Rectal smooth muscle tissue (tissue), 1 donor: ENCODE data around the gene SLC27A5.
"Not testable (repeated sequence)": the region's sequence is repeated elsewhere in the genome, so short reads cannot be mapped to it uniquely, and the experiment has no call there.

Source experiments
- H3K27ac ChIP-seq: one replicate; pipeline ENCODE4 v1.7.0; 2013; ENCODE audit warnings: low read depth, low read length, inconsistent platforms
- H3K27me3 ChIP-seq: one replicate; pipeline ENCODE4 v1.7.0; 2013; ENCODE audit warnings: low read length; ENCODE audit not compliant: control insufficient read depth, insufficient read depth
- H3K36me3 ChIP-seq: one replicate; pipeline ENCODE4 v1.7.0; 2013; ENCODE audit warnings: low read length; ENCODE audit not compliant: control insufficient read depth, insufficient read depth
- H3K4me1 ChIP-seq: one replicate; pipeline ENCODE4 v1.7.0; 2013; ENCODE audit warnings: low read length; ENCODE audit not compliant: control insufficient read depth, insufficient read depth
- H3K4me3 ChIP-seq: one replicate; pipeline ENCODE4 v1.7.0; 2013; ENCODE audit warnings: low read length
- H3K9ac ChIP-seq: one replicate; pipeline ENCODE4 v1.7.0; 2013; ENCODE audit warnings: low read length

The SLC27A5 gene

DNA sequence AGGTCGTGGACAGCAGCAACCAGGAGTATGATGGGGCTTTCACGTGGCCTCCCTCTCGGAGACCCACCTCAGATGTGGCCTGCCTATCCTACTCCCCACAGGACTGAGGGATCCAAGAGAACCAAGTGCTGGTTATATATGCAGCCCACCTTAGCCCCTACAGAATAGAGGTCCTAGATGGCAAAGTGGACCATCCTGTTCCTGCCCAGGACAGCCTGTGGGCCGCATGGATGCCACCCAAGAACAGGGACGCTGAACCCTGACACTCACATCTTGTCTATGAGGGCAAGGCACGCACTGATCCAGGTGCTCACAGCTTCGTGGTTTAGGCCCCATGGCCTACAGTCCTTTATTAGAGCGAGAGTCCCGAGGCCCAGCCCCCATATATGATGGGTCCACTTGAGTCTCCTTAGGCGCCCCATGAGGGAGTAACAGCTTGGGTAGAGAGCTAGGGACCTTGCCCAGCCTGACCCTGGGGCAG is 1.5 kb upstream of the SLC27A5 start:
- Histone ChIP-seq H3K27ac (peak overlapping the region; percentile 78), H3K9ac (no peak overlapping the region), H3K4me1 (peaks cover 9% of the 10 kb centered on the region), H3K27me3 (no peaks in the 10 kb centered on the region), H3K36me3 (peaks cover 8% of the 10 kb centered on the region), H3K4me3 (peak overlapping the region; percentile 63)

GRCh38 chr19:58510084-58510862 is 1.5 kb downstream of the SLC27A5 start:
- H3K4me1 ChIP-seq = peaks cover 6% of the 10 kb centered on the region
- no peak overlapping the region for H3K9ac ChIP-seq
- H3K4me3 ChIP-seq = no peak overlapping the region
- H3K27me3 ChIP-seq = no peaks in the 10 kb centered on the region
- no peaks in the 10 kb centered on the region for H3K36me3 ChIP-seq
- no peak overlapping the region for H3K27ac ChIP-seq

GRCh38 chr19:58509731-58510083 is 2.1 kb downstream of the SLC27A5 start:
- Histone ChIP-seq H3K27ac (no peak overlapping the region), H3K4me3 (no peak overlapping the region), H3K36me3 (no peaks in the 10 kb centered on the region), H3K4me1 (peaks cover 6% of the 10 kb centered on the region), H3K9ac (no peak overlapping the region), H3K27me3 (no peaks in the 10 kb centered on the region)

DNA sequence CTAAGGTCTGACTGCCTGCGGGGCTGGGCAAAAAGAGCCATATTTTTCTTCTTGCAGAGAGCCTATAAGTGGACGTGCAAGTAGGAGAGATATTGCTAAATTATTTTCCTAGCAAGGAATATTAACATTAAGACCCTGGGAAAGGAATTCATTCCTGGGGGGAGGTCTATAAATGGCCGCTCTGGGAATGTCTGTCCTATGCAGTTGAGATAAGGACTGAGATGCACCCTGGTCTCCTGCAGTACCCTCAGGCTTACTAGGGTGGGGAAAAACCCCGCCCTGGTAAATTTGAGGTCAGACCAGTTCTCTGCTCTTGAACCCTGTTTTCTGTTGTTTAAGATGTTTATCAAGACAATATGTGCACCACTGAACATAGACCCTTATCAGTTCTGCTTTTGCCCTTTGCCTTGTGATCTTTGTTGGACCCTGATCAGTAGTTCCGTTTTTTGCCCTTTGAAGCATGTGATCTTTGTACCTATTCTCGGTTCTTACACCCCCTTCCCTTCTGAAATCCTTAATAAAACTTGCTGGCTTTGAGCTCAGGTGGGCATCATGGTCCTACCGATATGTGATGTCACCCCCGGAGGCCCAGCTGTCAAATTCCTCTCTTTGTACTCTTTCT is 4.1 kb downstream of the SLC27A5 start:
- not testable (repeated sequence) for H3K36me3 ChIP-seq, H3K4me3 ChIP-seq, H3K4me1 ChIP-seq, H3K27me3 ChIP-seq, H3K27ac ChIP-seq, H3K9ac ChIP-seq

- peaks cover 6% of the 10 kb centered on the region for H3K4me1 ChIP-seq
- no peaks in the 10 kb centered on the region for H3K27me3 ChIP-seq
- no peaks in the 10 kb centered on the region for H3K36me3 ChIP-seq
- H3K4me3 ChIP-seq = peak overlapping the region; percentile 75
- H3K27ac ChIP-seq = no peak overlapping the region
- H3K9ac ChIP-seq = no peak overlapping the region
Observed at GRCh38 chr19:58500242-58500641, 11.6 kb downstream of the SLC27A5 start.

- H3K4me1 ChIP-seq = peaks cover 6% of the 10 kb centered on the region
- no peaks in the 10 kb centered on the region for H3K36me3 ChIP-seq
- peak overlapping the region; percentile 67 for H3K27ac ChIP-seq
- peak overlapping the region; percentile 75 for H3K4me3 ChIP-seq
- H3K27me3 ChIP-seq = no peaks in the 10 kb centered on the region
- no peak overlapping the region for H3K9ac ChIP-seq
Observed at GRCh38 chr19:58499021-58499927, 12.5 kb downstream of the SLC27A5 start.

- peaks cover 6% of the 10 kb centered on the region for H3K4me1 ChIP-seq
Observed at GRCh38 chr19:58498316-58499020, 13.3 kb downstream of the SLC27A5 start.

DNA sequence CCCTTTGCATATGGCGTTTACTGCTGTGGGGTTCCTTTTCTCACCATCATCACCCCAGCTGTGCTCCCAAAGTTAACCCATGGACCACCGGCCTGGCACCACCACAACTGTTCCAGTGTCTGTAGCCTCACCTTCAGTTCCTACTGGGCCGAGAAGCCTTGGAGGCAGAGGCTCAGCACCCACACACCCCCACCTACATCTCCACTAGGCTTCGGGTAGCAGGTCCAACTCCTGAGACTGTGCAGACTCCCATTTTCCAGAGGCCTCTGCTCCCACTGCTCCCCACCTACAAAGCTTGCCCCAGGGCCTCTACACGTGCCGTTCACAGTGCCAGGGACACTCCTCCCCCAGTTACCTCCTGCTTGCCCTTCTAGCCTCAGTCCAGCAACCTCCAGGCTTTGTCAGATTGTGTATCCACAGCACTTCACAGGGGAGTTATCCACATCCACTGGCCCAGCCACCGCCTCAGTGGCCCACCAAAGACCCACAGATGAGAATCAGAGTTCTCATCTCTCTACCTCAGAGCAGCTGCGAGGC is 14.1 kb downstream of the SLC27A5 start:
- peak overlapping the region; percentile 60 for H3K4me3 ChIP-seq
- no peaks in the 10 kb centered on the region for H3K36me3 ChIP-seq
- no peaks in the 10 kb centered on the region for H3K27me3 ChIP-seq
- no peak overlapping the region for H3K9ac ChIP-seq
- peaks cover 6% of the 10 kb centered on the region for H3K4me1 ChIP-seq
- no peak overlapping the region for H3K27ac ChIP-seq

More at GRCh38 chr19:58498316-58499020, 13.3 kb downstream of the SLC27A5 start:
- H3K4me3 ChIP-seq = peak overlapping the region; percentile 60
- no peak overlapping the region for H3K27ac ChIP-seq
- no peaks in the 10 kb centered on the region for H3K27me3 ChIP-seq
- no peak overlapping the region for H3K9ac ChIP-seq
- H3K36me3 ChIP-seq = no peaks in the 10 kb centered on the region

- Histone ChIP-seq H3K27ac (no peak overlapping the region), H3K27me3 (no peaks in the 10 kb centered on the region), H3K4me3 (no peak overlapping the region), H3K4me1 (no peaks in the 10 kb centered on the region), H3K36me3 (no peaks in the 10 kb centered on the region), H3K9ac (no peak overlapping the region)
Observed at GRCh38 chr19:58492265-58492664, 19.5 kb downstream of the SLC27A5 start.

DNA sequence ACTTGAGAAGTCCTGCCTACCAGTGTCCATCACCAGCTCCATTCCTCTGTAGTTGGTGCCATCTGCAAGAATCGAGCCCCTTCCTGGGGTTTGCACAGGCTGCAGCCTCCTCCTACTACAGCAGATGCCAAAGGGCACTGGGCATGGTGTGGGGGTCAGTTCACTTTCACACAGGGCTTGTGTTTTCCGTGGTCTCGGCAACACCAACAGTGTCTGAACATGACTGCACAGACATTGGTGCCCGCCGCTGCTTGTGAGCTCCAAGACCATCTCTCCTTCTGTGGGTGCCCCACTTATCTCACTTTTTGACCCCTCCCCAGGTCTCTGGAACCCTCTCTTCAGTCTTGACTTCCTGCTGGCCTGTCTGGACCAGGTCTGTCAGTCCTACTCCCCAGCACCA is 20.4 kb downstream of the SLC27A5 start:
- no peaks in the 10 kb centered on the region for H3K27me3 ChIP-seq
- H3K4me1 ChIP-seq = no peaks in the 10 kb centered on the region
- H3K9ac ChIP-seq = no peak overlapping the region
- no peaks in the 10 kb centered on the region for H3K36me3 ChIP-seq
- no peak overlapping the region for H3K27ac ChIP-seq
- no peak overlapping the region for H3K4me3 ChIP-seq

DNA sequence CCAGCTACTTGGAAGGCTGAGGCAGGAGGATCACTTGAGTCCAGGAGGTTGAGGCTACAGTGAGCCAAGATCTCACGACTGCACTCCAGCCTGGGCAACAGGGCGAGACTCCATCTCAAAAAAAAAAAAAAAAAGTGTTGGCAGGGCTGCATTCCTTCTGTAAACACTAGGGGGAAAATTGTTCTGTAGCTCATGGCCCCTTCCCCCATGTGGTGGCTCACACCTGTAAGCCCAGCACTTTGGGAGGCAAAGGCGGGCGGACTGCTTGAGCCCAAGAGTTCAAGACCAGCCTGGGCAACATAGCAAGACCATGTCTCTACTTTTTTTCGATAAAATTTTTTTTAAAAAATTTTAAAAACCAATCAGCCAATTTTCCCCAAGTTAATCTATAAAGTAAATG is 27.4 kb downstream of the SLC27A5 start:
- not testable (repeated sequence) for H3K9ac ChIP-seq, H3K27me3 ChIP-seq, H3K27ac ChIP-seq, H3K36me3 ChIP-seq, H3K4me3 ChIP-seq, H3K4me1 ChIP-seq

GRCh38 chr19:58483776-58484175 is 28.0 kb downstream of the SLC27A5 start:
- H3K9ac ChIP-seq = no peak overlapping the region
- no peak overlapping the region for H3K27ac ChIP-seq
- H3K4me1 ChIP-seq = no peaks in the 10 kb centered on the region
- H3K36me3 ChIP-seq = no peaks in the 10 kb centered on the region
- no peak overlapping the region for H3K4me3 ChIP-seq
- H3K27me3 ChIP-seq = no peaks in the 10 kb centered on the region
